Endothelial cell of umbilical vein (primary cell): ENCODE measurements around the gene SERGEF. TPM values are rescaled to one million over a fixed set of nuclear protein-coding genes. Genes with fewer than 3 reads are reported as not detected.

Source experiments
- BruUV-seq: library from RNA; stranded (reverse); fragments of 400-500 nt; replicated peaks from 2 replicates; lab custom pipeline; 2021; lab: Mats Ljungman, UMichigan
- CTCF ChIA-PET: fragments of 300-600, 350-600 bp; sonication (Branson Sonifier 250); formaldehyde crosslinking; loops from one replicate; lab custom pipeline; 2021; ENCODE audit warnings: antibody characterized with exemption, inconsistent platforms; lab: Charles Lee
- POLR2A ChIA-PET: fragments of 300-600, 350-600 bp; sonication (Branson Sonifier 250); formaldehyde crosslinking; loops from one replicate; lab custom pipeline; 2021; ENCODE audit warnings: antibody characterized with exemption, inconsistent platforms; lab: Charles Lee
- DNase-seq: peaks from one replicate; pipeline ENCODE4 v3.0.0-alpha.2; 2011; ENCODE audit warnings: low read depth, low spot score
- FAIRE-seq: peaks from 2 replicates; lab custom pipeline; 2011; peaks lifted over from hg19 to GRCh38; lab: Jason Lieb, UNC
- H2AFZ ChIP-seq: 2 replicates; pipeline ENCODE4 v1.6.0; 2012; ENCODE audit warnings: low read depth, low read length, control low read depth, inconsistent platforms
- H3K27ac ChIP-seq: 2 replicates; pipeline ENCODE4 v1.5.1; 2011; ENCODE audit warnings: low read depth, mild to moderate bottlenecking, control low read depth, low read length, moderate library complexity; ENCODE audit not compliant: insufficient read depth
- H3K27me3 ChIP-seq, 2 experiments: 2 replicates each; pipeline versions ENCODE4 v1.6.0 to v1.6.1; 2011; ENCODE audit warnings: low read length in 2 of 2, mixed read lengths in 1 of 2; ENCODE audit not compliant: control insufficient read depth in 2 of 2, insufficient read depth in 2 of 2
- H3K36me3 ChIP-seq, 2 experiments: 2 replicates in 1 of 2; 3 replicates in 1 of 2; pipeline ENCODE4 v1.5.1; 2011; ENCODE audit warnings: low read length in 2 of 2, mild to moderate bottlenecking in 1 of 2, moderate library complexity in 1 of 2; ENCODE audit not compliant: control insufficient read depth in 2 of 2, insufficient read depth in 2 of 2; ENCODE audit errors: extremely low read depth in 1 of 2
- H3K4me1 ChIP-seq: 3 replicates; pipeline ENCODE4 v1.5.1; 2011; ENCODE audit warnings: mild to moderate bottlenecking, low read length; ENCODE audit not compliant: control insufficient read depth, insufficient read depth; ENCODE audit errors: extremely low read depth
- H3K4me2 ChIP-seq: 2 replicates; pipeline ENCODE4 v1.6.1; 2011; ENCODE audit warnings: low read length, control low read depth, mixed read lengths; ENCODE audit not compliant: insufficient read depth
- H3K4me3 ChIP-seq, 3 experiments: fragments of 200-600 bp in 1 of 3; sonication (generic), shearing (Covaris generic) in 1 of 3; replicated peaks in 1 of 3; 2 replicates each; pipeline ENCODE4 v1.5.1; 2011 to 2016; ENCODE audit warnings: control low read depth in 3 of 3, low read length in 3 of 3, mild to moderate bottlenecking in 2 of 3, inconsistent platforms in 1 of 3, low read depth in 1 of 3, moderate library complexity in 1 of 3; ENCODE audit not compliant: insufficient read depth in 1 of 3
- H3K79me2 ChIP-seq: 2 replicates; pipeline ENCODE4 v1.6.0; 2012; ENCODE audit warnings: low read length, inconsistent platforms; ENCODE audit not compliant: control insufficient read depth, insufficient read depth
- H3K9ac ChIP-seq: replicated peaks from 2 replicates; pipeline ENCODE3; 2011; ENCODE audit warnings: low read length, control low read depth; ENCODE audit not compliant: insufficient read depth; ENCODE audit errors: extremely low read depth
- H3K9me1 ChIP-seq: replicated peaks from 3 replicates; pipeline ENCODE4 v1.6.0; 2011; ENCODE audit warnings: mild to moderate bottlenecking, low read length; ENCODE audit not compliant: control insufficient read depth, insufficient read depth; ENCODE audit errors: extremely low read depth
- H3K9me3 ChIP-seq: replicated peaks from 2 replicates; pipeline ENCODE4 v1.5.1; 2012; ENCODE audit warnings: low read length, inconsistent platforms; ENCODE audit not compliant: control insufficient read depth, insufficient read depth
- H4K20me1 ChIP-seq: replicated peaks from 2 replicates; pipeline ENCODE3; 2011; ENCODE audit warnings: mild to moderate bottlenecking, low read length; ENCODE audit not compliant: control insufficient read depth, insufficient read depth; ENCODE audit errors: extremely low read depth
- EZH2 ChIP-seq: IDR thresholded peaks from 2 replicates; pipeline ENCODE4 v1.6.1; 2012; ENCODE audit warnings: borderline replicate concordance, low read depth, mild to moderate bottlenecking, moderate library complexity, low read length, inconsistent platforms; ENCODE audit not compliant: severe bottlenecking
- FOS ChIP-seq: IDR thresholded peaks from 2 replicates; pipeline ENCODE4 v1.6.1; 2011; ENCODE audit warnings: mild to moderate bottlenecking, low read length, moderate library complexity, borderline replicate concordance; ENCODE audit not compliant: insufficient read depth
- GATA2 ChIP-seq: IDR thresholded peaks from 2 replicates; pipeline ENCODE4 v1.7.0; 2011; ENCODE audit warnings: low read depth, mild to moderate bottlenecking, moderate library complexity, mixed read lengths, low read length; ENCODE audit not compliant: insufficient read length, insufficient read depth
- JUN ChIP-seq: IDR thresholded peaks from 2 replicates; pipeline ENCODE4 v1.6.1; 2011; ENCODE audit warnings: borderline replicate concordance, low read depth; ENCODE audit not compliant: insufficient read length, insufficient read depth
- MYC ChIP-seq: IDR thresholded peaks from one replicate; pipeline ENCODE4 v1.6.1; 2011; ENCODE audit warnings: mild to moderate bottlenecking, low read depth, low read length
- POLR2A ChIP-seq: IDR thresholded peaks from 2 replicates; pipeline ENCODE4 v1.6.1; 2012; ENCODE audit warnings: low read depth, mild to moderate bottlenecking, control low read depth, low read length
- POLR2AphosphoS5 ChIP-seq: IDR thresholded peaks from 2 replicates; pipeline ENCODE4 v1.6.1; 2012; ENCODE audit warnings: low read depth, mild to moderate bottlenecking, control low read depth, low read length, moderate library complexity; ENCODE audit not compliant: insufficient read depth
- dilution Hi-C: fragments of 300-500 bp; cut with MboI; formaldehyde crosslinking; loops from one replicate; pipeline ENCODE4 v1.15.0; 2019; ENCODE audit warnings: low sequenced_read_pairs; ENCODE audit not compliant: extremely low pct_ligation_motif_present
- intact Hi-C: fragments of 100-400 bp; cut with micrococcal nuclease; formaldehyde crosslinking; loops from one replicate; pipeline ENCODE4 v1.10.0; 2022
- polyA plus RNA-seq, 4 experiments: library from polyadenylated mRNA; depleted of rRNA in 3 of 4; stranded (reverse) in 3 of 4; unstranded in 1 of 4; fragments of >200 nt; gene quantifications; 2 replicates each; pipeline versions ENCODE4 v1.2.1 to v1.2.3, GENCODE V29; 2011 to 2012; ENCODE audit warnings: missing spikeins in 1 of 4
- total RNA-seq: library from RNA; stranded (reverse); gene quantifications from 2 replicates; pipeline ENCODE4 v1.2.3, GENCODE V29; 2021
- TF ChIP-seq, protein P1 (sequence below), 2 donors: IDR thresholded peaks; 1 replicate in 1 of 2; 2 replicates in 1 of 2; pipeline ENCODE4 v1.5.1; 2011; ENCODE audit warnings: low read length in 2 of 2, mild to moderate bottlenecking in 2 of 2, moderate library complexity in 2 of 2, control low read depth in 1 of 2, inconsistent platforms in 1 of 2, low read depth in 1 of 2; ENCODE audit not compliant: insufficient read depth in 1 of 2; ENCODE audit errors: extremely low read depth in 1 of 2
- TF ChIP-seq, protein P2 (sequence below): IDR thresholded peaks from 2 replicates; pipeline ENCODE4 v1.6.1; 2011; ENCODE audit not compliant: insufficient read depth, insufficient read length

The SERGEF gene
- total and polyA plus RNA-seq, 2 donors (not counting 3 experiments of a cell fraction or from before 2014, with no cell fraction given): 8.7 to 16.7 TPM

DNA sequence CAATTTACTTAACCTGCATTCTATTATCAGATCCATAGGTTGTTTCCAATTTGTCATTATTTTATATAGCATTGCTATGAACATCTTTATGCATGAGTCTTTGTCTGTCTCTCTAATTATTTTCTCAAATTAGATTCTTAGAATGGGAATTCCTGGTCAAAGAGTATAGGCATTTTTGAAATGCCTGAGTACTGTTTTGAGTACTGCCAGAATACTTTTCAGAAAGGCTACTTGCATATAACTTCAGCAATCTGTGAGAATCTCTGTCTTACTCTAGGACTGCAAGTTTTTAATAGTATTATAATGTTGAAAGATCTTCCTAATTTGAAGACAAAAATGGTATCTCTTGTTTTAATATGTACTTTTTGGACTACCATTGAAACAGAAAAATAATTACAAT, 221.7 kb downstream of the SERGEF start:
- H2AFZ ChIP-seq: no peak overlapping the region
- intact Hi-C loops: no loop called here
- no peaks in the 10 kb centered on the region for H3K79me2 ChIP-seq
- no peaks in the 10 kb centered on the region for H4K20me1 ChIP-seq
- POLR2A ChIA-PET: no interaction called here
- H3K27me3 ChIP-seq: no peaks in the 10 kb centered on the region
- no peak overlapping the region for H3K27ac ChIP-seq
- no peaks in the 10 kb centered on the region for H3K4me1 ChIP-seq
- no peaks in the 10 kb centered on the region for H3K9me1 ChIP-seq
- CTCF ChIA-PET: no interaction called here
- H3K9me3 ChIP-seq: no peaks in the 10 kb centered on the region
- no peaks in the 10 kb centered on the region for H3K36me3 ChIP-seq
- no peak overlapping the region for H3K9ac ChIP-seq
- no peak overlapping the region for H3K4me2 ChIP-seq
- no TSS peak for BruUV-seq
- DNase-seq: no peak
- dilution Hi-C loops: no loop called here
- FAIRE-seq: no peak
- no peak for TF ChIP-seq FOS
- TF ChIP-seq, protein P1, sequence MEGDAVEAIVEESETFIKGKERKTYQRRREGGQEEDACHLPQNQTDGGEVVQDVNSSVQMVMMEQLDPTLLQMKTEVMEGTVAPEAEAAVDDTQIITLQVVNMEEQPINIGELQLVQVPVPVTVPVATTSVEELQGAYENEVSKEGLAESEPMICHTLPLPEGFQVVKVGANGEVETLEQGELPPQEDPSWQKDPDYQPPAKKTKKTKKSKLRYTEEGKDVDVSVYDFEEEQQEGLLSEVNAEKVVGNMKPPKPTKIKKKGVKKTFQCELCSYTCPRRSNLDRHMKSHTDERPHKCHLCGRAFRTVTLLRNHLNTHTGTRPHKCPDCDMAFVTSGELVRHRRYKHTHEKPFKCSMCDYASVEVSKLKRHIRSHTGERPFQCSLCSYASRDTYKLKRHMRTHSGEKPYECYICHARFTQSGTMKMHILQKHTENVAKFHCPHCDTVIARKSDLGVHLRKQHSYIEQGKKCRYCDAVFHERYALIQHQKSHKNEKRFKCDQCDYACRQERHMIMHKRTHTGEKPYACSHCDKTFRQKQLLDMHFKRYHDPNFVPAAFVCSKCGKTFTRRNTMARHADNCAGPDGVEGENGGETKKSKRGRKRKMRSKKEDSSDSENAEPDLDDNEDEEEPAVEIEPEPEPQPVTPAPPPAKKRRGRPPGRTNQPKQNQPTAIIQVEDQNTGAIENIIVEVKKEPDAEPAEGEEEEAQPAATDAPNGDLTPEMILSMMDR (IDR thresholded peaks at IDR 0.05; ENCODE audit: extremely low read depth in 1 of 2, insufficient read depth in 1 of 2, low read depth in 1 of 2, low read length in 2 of 2): no peak
- no peak for TF ChIP-seq GATA2
- no peak for TF ChIP-seq MYC
- TF ChIP-seq POLR2AphosphoS5: no peak
- TF ChIP-seq, protein P2, sequence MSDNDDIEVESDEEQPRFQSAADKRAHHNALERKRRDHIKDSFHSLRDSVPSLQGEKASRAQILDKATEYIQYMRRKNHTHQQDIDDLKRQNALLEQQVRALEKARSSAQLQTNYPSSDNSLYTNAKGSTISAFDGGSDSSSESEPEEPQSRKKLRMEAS: no peak
- TF ChIP-seq JUN: no peak
- TF ChIP-seq POLR2A: no peak
- no peak for TF ChIP-seq EZH2
- no peak overlapping the region for H3K4me3 ChIP-seq
